HG03342 (cell line): ENCODE measurements around the gene NTM.

Experiments used
- ATAC-seq: cut with Tn5 transposase; IDR thresholded peaks from one replicate; pipeline ENCODE4 v1.9.1; 2021; ENCODE audit warnings: mild to moderate bottlenecking, moderate library complexity; ENCODE audit not compliant: unreplicated experiment

NTM gene

GRCh38 chr11:131875611-131876010 is 505.2 kb downstream of the NTM start:
- no peak for ATAC-seq

- no peak for ATAC-seq
Measured at GRCh38 chr11:131877246-131877942, 507.0 kb downstream of the NTM start.

GRCh38 chr11:131880316-131880715 is 509.9 kb downstream of the NTM start:
- no peak for ATAC-seq

- no peak for ATAC-seq
Measured at GRCh38 chr11:131880976-131881375, 510.6 kb downstream of the NTM start.

- ATAC-seq, result no peak
Measured at GRCh38 chr11:131883332-131883731, 512.9 kb downstream of the NTM start.

GRCh38 chr11:131884461-131885073 is 514.2 kb downstream of the NTM start:
- ATAC-seq, result peak; percentile 64

- ATAC-seq, result no peak
Measured at GRCh38 chr11:131885431-131885830, 515.0 kb downstream of the NTM start.

GRCh38 chr11:131886201-131886600 is 515.8 kb downstream of the NTM start:
- no peak for ATAC-seq

- ATAC-seq, result no peak
Measured at GRCh38 chr11:131888230-131888855, 517.9 kb downstream of the NTM start.

- peak; percentile 31 for ATAC-seq
Measured at GRCh38 chr11:131889146-131889577, 518.7 kb downstream of the NTM start.

- no peak for ATAC-seq
Measured at GRCh38 chr11:131889760-131890581, 519.6 kb downstream of the NTM start.

- ATAC-seq, result peak; percentile 88
Measured at GRCh38 chr11:131893103-131893890, 522.9 kb downstream of the NTM start.

GRCh38 chr11:131893988-131894387 is 523.6 kb downstream of the NTM start:
- no peak for ATAC-seq

- no peak for ATAC-seq
Measured at GRCh38 chr11:131894615-131895544, 524.5 kb downstream of the NTM start.

GRCh38 chr11:131895865-131896264 is 525.5 kb downstream of the NTM start:
- no peak for ATAC-seq

- no peak for ATAC-seq
Measured at GRCh38 chr11:131896978-131897615, 526.7 kb downstream of the NTM start.

GRCh38 chr11:131897956-131898355 is 527.5 kb downstream of the NTM start:
- no peak for ATAC-seq

- ATAC-seq, result no peak
Measured at GRCh38 chr11:131898949-131899348, 528.5 kb downstream of the NTM start.
